GM12801 (cell line): ENCODE data around the gene L3MBTL4.

Experiments used
- CTCF ChIP-seq: IDR thresholded peaks from one replicate; pipeline ENCODE4 v1.5.1; 2011; ENCODE audit warnings: control low read depth; ENCODE audit not compliant: insufficient read length; ENCODE audit errors: extremely low read depth

L3MBTL4 gene

GRCh38 chr18:6289843-6290242 is 124.9 kb downstream of the L3MBTL4 start:
- no peak for TF ChIP-seq CTCF

GRCh38 chr18:6286585-6286984 is 128.1 kb downstream of the L3MBTL4 start:
- TF ChIP-seq CTCF = no peak

GRCh38 chr18:6284761-6285160 is 129.9 kb downstream of the L3MBTL4 start:
- TF ChIP-seq CTCF = no peak

GRCh38 chr18:6284300-6284699 is 130.4 kb downstream of the L3MBTL4 start:
- no peak for TF ChIP-seq CTCF

- TF ChIP-seq CTCF = no peak
Measured at GRCh38 chr18:6281874-6282273, 132.8 kb downstream of the L3MBTL4 start.

GRCh38 chr18:6280211-6280743 is 134.4 kb downstream of the L3MBTL4 start:
- TF ChIP-seq CTCF = no peak

- TF ChIP-seq CTCF = no peak
Measured at GRCh38 chr18:6279308-6279707, 135.4 kb downstream of the L3MBTL4 start.

GRCh38 chr18:6273423-6273822 is 141.3 kb downstream of the L3MBTL4 start:
- no peak for TF ChIP-seq CTCF
